K562 (cell line): ENCODE measurements around the gene KRT36. TPM values are rescaled to one million over a fixed set of nuclear protein-coding genes. Genes with fewer than 3 reads are reported as not detected.
A peak's percentile ranks its signal among the peaks of the same experiment; 100 is the strongest.

ENCODE experiments used
- CTCF ChIP-seq, 3 experiments: IDR thresholded peaks in 2 of 3; conservative IDR thresholded peaks in 1 of 3; 2 replicates each; pipeline ENCODE4 v1.5.1; 2011 to 2012; ENCODE audit warnings: low read length in 3 of 3, mild to moderate bottlenecking in 3 of 3, control low read depth in 2 of 3, improper control_type of control experiment in 1 of 3, inconsistent platforms in 1 of 3, low read depth in 1 of 3, mixed read lengths in 1 of 3, moderate library complexity in 1 of 3; ENCODE audit not compliant: insufficient read depth in 2 of 3
- EHMT2 ChIP-seq: fragments of 450-650 bp; IDR thresholded peaks from 2 replicates; pipeline ENCODE4 v1.6.1; 2018; ENCODE audit warnings: antibody characterized with exemption
- ESRRA ChIP-seq: fragments of 450-650 bp; IDR thresholded peaks from 2 replicates; pipeline ENCODE4 v1.6.1; 2014; ENCODE audit warnings: low read depth, mild to moderate bottlenecking, moderate library complexity, borderline replicate concordance
- HNRNPLL ChIP-seq: fragments of 200-400 bp; formaldehyde crosslinking; IDR thresholded peaks from 2 replicates; pipeline ENCODE4 v1.6.1; 2017; ENCODE audit warnings: low read length, low read depth, mild to moderate bottlenecking; ENCODE audit not compliant: poor library complexity, severe bottlenecking
- MAX ChIP-seq: sonication (generic); formaldehyde crosslinking; IDR thresholded peaks from 2 replicates; pipeline ENCODE4 v1.9.0; 2022; ENCODE audit warnings: mild to moderate bottlenecking, missing genetic modification reagents
- NUFIP1 ChIP-seq: fragments of 450-650 bp; IDR thresholded peaks from 2 replicates; pipeline ENCODE4 v1.6.1; 2018; ENCODE audit not compliant: partially characterized antibody
- ZC3H11A ChIP-seq: IDR thresholded peaks from 2 replicates; pipeline ENCODE4 v1.6.1; 2012; ENCODE audit warnings: low read depth, low read length, improper control_type of control experiment
- ZKSCAN1 ChIP-seq: fragments of 150-350 bp; IDR thresholded peaks from 2 replicates; pipeline ENCODE4 v1.6.1; 2016; ENCODE audit warnings: low read depth, low read length
- ZNF639 ChIP-seq, 2 experiments: fragments of 200-800 bp in 1 of 2; sonication (Bioruptor generic) in 1 of 2; sonication (generic) in 1 of 2; formaldehyde crosslinking in 1 of 2; IDR thresholded peaks in 1 of 2; conservative IDR thresholded peaks in 1 of 2; 2 replicates each; pipeline versions ENCODE4 v1.5.0 to v1.6.1; 2016 to 2020; ENCODE audit warnings: missing compliant biosample characterization in 1 of 2, missing genetic modification characterization in 1 of 2, missing genetic modification reagents in 1 of 2
- polyA plus RNA-seq, 8 experiments: library from polyadenylated mRNA; depleted of rRNA in 4 of 8; stranded (reverse) in 5 of 8; unstranded in 3 of 8; fragments of >200 nt; fragmentation: Nextera tagmentation in 2 of 8; fragmentation: Illumina TruSeq in 1 of 8; extraction: Ambion mirVana in 2 of 8; extraction: Trizol in 1 of 8; gene quantifications; 2 replicates each; pipeline versions ENCODE4 v1.2.1 to v1.2.3, GENCODE V29; 2011 to 2014; ENCODE audit warnings: inconsistent platforms in 1 of 8, missing spikeins in 1 of 8
- total RNA-seq, 7 experiments: library from RNA; depleted of rRNA in 6 of 7; stranded (reverse); fragments of >200 nt in 6 of 7; fragmentation: Illumina TruSeq in 2 of 7; extraction: Trizol in 2 of 7; gene quantifications; 2 replicates each; pipeline versions ENCODE4 v1.2.1 to v1.2.3, GENCODE V29; 2011 to 2021; ENCODE audit warnings: low replicate concordance in 1 of 7
- TF ChIP-seq, protein P1 (sequence below): fragments of 450-650 bp; IDR thresholded peaks from 2 replicates; pipeline ENCODE4 v1.6.1; 2016; ENCODE audit warnings: mild to moderate bottlenecking, moderate library complexity
- TF ChIP-seq, protein P2 (sequence below), 2 experiments: fragments of 450-650 bp in 1 of 2; sonication (generic) in 1 of 2; formaldehyde crosslinking; conservative IDR thresholded peaks; 2 replicates each; pipeline versions ENCODE4 v1.4.0 to v1.8.1; 2020 to 2022; ENCODE audit warnings: mild to moderate bottlenecking in 1 of 2, missing genetic modification reagents in 1 of 2

KRT36 gene
- total and polyA plus RNA-seq, 9 of the 15 experiments (the other 6 are each of a cell fraction or from before 2014, with no cell fraction given) = 0.04 TPM; not detected in 8

- TF ChIP-seq, protein P1, sequence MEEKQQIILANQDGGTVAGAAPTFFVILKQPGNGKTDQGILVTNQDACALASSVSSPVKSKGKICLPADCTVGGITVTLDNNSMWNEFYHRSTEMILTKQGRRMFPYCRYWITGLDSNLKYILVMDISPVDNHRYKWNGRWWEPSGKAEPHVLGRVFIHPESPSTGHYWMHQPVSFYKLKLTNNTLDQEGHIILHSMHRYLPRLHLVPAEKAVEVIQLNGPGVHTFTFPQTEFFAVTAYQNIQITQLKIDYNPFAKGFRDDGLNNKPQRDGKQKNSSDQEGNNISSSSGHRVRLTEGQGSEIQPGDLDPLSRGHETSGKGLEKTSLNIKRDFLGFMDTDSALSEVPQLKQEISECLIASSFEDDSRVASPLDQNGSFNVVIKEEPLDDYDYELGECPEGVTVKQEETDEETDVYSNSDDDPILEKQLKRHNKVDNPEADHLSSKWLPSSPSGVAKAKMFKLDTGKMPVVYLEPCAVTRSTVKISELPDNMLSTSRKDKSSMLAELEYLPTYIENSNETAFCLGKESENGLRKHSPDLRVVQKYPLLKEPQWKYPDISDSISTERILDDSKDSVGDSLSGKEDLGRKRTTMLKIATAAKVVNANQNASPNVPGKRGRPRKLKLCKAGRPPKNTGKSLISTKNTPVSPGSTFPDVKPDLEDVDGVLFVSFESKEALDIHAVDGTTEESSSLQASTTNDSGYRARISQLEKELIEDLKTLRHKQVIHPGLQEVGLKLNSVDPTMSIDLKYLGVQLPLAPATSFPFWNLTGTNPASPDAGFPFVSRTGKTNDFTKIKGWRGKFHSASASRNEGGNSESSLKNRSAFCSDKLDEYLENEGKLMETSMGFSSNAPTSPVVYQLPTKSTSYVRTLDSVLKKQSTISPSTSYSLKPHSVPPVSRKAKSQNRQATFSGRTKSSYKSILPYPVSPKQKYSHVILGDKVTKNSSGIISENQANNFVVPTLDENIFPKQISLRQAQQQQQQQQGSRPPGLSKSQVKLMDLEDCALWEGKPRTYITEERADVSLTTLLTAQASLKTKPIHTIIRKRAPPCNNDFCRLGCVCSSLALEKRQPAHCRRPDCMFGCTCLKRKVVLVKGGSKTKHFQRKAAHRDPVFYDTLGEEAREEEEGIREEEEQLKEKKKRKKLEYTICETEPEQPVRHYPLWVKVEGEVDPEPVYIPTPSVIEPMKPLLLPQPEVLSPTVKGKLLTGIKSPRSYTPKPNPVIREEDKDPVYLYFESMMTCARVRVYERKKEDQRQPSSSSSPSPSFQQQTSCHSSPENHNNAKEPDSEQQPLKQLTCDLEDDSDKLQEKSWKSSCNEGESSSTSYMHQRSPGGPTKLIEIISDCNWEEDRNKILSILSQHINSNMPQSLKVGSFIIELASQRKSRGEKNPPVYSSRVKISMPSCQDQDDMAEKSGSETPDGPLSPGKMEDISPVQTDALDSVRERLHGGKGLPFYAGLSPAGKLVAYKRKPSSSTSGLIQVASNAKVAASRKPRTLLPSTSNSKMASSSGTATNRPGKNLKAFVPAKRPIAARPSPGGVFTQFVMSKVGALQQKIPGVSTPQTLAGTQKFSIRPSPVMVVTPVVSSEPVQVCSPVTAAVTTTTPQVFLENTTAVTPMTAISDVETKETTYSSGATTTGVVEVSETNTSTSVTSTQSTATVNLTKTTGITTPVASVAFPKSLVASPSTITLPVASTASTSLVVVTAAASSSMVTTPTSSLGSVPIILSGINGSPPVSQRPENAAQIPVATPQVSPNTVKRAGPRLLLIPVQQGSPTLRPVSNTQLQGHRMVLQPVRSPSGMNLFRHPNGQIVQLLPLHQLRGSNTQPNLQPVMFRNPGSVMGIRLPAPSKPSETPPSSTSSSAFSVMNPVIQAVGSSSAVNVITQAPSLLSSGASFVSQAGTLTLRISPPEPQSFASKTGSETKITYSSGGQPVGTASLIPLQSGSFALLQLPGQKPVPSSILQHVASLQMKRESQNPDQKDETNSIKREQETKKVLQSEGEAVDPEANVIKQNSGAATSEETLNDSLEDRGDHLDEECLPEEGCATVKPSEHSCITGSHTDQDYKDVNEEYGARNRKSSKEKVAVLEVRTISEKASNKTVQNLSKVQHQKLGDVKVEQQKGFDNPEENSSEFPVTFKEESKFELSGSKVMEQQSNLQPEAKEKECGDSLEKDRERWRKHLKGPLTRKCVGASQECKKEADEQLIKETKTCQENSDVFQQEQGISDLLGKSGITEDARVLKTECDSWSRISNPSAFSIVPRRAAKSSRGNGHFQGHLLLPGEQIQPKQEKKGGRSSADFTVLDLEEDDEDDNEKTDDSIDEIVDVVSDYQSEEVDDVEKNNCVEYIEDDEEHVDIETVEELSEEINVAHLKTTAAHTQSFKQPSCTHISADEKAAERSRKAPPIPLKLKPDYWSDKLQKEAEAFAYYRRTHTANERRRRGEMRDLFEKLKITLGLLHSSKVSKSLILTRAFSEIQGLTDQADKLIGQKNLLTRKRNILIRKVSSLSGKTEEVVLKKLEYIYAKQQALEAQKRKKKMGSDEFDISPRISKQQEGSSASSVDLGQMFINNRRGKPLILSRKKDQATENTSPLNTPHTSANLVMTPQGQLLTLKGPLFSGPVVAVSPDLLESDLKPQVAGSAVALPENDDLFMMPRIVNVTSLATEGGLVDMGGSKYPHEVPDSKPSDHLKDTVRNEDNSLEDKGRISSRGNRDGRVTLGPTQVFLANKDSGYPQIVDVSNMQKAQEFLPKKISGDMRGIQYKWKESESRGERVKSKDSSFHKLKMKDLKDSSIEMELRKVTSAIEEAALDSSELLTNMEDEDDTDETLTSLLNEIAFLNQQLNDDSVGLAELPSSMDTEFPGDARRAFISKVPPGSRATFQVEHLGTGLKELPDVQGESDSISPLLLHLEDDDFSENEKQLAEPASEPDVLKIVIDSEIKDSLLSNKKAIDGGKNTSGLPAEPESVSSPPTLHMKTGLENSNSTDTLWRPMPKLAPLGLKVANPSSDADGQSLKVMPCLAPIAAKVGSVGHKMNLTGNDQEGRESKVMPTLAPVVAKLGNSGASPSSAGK = peak; percentile 39
- peak; percentile 24; the same call in 1 of the 2 replicates for TF ChIP-seq ZKSCAN1
- 0 out of 2 replicates have a peak, but pooled peaks have one; percentile 5 for TF ChIP-seq EHMT2
- peak; percentile 65 for TF ChIP-seq NUFIP1
- 0 out of 4 replicates have a peak, but pooled peaks of 1 of the 2 experiments have one; percentile 14 for TF ChIP-seq ZNF639 (CRISPR knock-in tag; conservative IDR thresholded peaks at IDR 0.05 in 1 of 2, IDR thresholded peaks at IDR 0.05 in 1 of 2)
- TF ChIP-seq ZC3H11A = no peak
- no peak for TF ChIP-seq ESRRA
- 0 out of 6 replicates have a peak, but pooled peaks of 1 of the 3 experiments have one; percentile 1 for TF ChIP-seq CTCF (IDR thresholded peaks at IDR 0.05 in 2 of 3, conservative IDR thresholded peaks at IDR 0.05 in 1 of 3; ENCODE audit: insufficient read depth in 2 of 3, low read depth in 1 of 3, low read length in 3 of 3)
- TF ChIP-seq, protein P2, sequence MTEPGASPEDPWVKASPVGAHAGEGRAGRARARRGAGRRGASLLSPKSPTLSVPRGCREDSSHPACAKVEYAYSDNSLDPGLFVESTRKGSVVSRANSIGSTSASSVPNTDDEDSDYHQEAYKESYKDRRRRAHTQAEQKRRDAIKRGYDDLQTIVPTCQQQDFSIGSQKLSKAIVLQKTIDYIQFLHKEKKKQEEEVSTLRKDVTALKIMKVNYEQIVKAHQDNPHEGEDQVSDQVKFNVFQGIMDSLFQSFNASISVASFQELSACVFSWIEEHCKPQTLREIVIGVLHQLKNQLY (CRISPR knock-in tag; conservative IDR thresholded peaks at IDR 0.05) = no peak
- TF ChIP-seq HNRNPLL = no peak
- TF ChIP-seq MAX (CRISPR knock-in tag) = 0 out of 2 replicates have a peak, but pooled peaks have one; percentile 14
Measured at GRCh38 chr17:41499714-41500113, 10.0 kb upstream of the KRT36 start (continued).
